Endometrial microvascular endothelial cells (primary cell): ENCODE measurements around the gene NCOA1. TPM values are rescaled to one million over a fixed set of nuclear protein-coding genes. Genes with fewer than 3 reads are reported as not detected.
"Not testable (repeated sequence)": the region's sequence is repeated elsewhere in the genome, so short reads cannot be mapped to it uniquely, and the experiment has no call there.

Source experiments
- in situ Hi-C: cut with HindIII; loops from 2 replicates; pipeline ENCODE4 v1.10.0; 2017; ENCODE audit warnings: low sequenced_read_pairs, low pct_unique_long_range_greater_than_20kb; ENCODE audit errors: inconsistent ontology term
- total RNA-seq: library from RNA; depleted of rRNA; stranded (reverse); fragments of >200 nt; gene quantifications from one replicate; pipeline ENCODE4 v1.2.3, GENCODE V29; 2015; ENCODE audit errors: inconsistent ontology term

NCOA1 gene
- total RNA-seq, 1 donor from 2014 or later = 5.3 TPM

DNA sequence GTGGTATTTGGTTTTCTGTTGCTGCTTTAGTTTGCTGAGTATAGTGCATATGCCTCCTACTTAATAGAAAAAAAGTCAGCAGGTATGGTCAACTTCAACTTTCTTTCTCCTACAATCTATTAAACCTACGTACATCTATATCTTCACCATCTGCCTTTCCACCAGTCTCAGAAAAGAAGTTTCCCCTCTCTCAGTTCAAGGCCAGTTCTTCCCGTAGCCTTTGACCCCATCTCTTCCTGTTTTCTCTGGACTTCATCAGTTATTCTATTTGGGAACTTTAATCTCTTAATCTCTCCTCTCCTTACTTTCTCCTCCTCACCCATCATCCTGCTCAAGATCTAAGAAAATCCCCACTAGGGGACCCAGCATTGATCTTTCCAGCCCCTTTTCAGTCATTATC is 296.5 kb downstream of the NCOA1 start:
- in situ Hi-C loops = no loop called here

- in situ Hi-C loops = no loop called here
Observed at GRCh38 chr2:24788816-24789215, 297.8 kb downstream of the NCOA1 start.

DNA sequence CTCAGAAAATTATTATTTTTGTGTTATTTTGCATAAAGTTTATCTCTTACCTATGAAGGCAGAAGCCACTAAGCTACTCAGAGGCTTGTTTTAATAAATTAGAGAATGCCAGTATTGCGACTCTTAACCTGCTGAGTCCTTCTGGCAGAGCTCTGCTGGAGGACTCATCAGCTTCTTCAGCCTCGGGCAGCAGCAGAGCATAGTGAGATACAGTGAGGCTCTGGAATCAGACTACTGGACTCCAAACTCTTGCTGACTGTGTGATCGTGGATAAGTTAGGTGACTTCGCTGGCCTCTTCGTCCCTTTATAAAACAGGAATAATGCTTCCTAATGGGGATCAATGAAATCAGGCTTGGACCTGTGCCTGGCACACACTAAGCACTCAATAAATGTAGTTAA is 300.4 kb downstream of the NCOA1 start:
- in situ Hi-C loops = no loop called here

DNA sequence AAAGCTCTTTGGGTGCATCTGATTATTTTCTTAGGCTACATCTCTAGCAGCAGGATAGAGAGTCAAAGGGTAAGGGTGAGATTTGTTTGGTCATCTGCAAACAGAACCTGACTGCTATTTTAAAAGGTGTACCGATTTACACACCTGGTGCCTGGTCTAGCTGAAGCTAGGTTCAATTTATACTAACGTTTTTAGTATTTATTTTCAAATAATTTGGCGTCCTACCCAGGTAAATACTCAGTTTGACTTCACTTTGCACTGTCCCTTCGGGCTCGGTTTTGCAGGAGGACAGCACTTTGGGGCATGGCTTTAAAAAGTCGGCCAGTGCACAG is 301.5 kb downstream of the NCOA1 start:
- in situ Hi-C loops = no loop called here

DNA sequence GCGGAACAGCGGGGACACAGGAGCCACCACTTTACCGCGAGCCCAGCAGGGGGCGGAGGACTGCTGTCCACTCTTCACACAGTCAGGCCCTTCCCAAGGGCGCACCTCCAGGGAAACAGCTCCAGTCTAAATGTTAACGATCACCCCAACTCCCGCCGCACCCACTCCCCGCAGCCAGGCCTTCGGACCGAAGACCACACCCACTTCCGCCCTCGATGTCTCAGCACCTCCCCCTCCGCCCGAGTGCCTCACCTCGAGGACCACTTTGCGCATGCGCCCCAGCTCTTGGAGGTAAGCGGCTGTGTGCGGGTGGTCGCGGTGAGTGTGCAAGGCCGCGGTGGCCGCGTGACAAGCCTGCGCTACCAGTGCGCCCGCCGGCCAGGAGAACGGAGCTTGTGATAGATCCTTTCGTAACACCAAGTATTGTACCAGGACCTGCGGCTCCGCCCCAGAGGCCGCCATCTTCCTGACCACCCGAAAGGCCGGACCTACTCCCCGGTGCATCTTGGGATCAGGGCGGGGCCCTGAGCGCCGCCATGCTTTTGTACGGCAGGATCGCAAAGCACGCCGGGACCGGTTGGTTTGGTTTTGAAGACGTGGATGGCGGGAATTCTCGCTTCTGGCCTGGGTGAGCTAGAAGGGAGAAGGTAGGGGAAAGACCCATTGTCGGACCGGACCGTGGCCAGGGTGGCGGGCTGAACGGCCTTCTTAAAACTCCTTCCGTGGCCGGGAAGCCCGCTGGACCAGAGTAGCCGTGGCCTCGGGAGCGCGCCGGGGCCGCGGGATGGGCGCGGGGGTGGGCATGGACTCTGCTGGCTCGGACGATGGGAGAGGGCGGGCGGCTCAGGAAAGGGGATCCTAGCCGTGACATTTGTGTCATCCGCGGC is 302.1 kb downstream of the NCOA1 start, which contains the start of the genes CENPO and PTRHD1:
TSS of gene CENPO (plus strand) at position 552 of the 887 bp plus-strand sequence. CDS start 495 bp downstream, outside the sequence.
TSS of gene PTRHD1 (minus strand) at position 518 of the 887 bp plus-strand sequence. CDS start at position 504, 14 bp downstream.
- in situ Hi-C loops = no loop called here

DNA sequence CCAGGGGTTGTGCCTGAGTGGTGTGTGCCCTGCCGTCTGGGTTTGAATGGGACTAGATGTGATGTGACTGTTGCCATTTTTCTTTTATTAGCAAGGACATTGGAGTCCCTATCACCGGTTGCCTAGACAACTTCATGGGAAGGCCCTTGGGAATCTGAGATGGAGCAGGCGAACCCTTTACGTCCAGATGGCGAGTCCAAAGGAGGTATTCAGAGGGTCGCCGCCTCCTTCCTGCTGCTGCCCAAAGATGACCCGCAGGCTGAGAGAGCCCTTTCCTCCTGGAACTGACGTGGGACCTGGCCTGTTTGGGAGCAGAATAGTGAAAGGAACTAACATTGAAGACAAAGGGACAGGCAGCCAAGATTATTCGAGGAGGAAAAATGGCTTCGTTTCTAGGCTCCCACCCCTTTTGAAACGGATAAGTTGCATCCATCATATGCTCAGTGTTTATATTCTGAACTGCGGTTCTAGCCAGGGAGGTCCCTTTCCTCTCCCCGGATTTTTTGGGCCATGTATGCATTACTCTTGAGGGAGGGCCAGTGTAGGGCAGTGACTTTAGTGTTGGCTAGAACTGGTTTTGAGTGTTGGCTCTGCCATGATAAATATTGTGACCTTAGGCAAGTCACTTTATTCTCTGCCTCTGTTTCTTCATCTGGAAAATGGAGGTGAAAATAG is 302.8 kb downstream of the NCOA1 start:
- in situ Hi-C loops = no loop called here

GRCh38 chr2:24797644-24798043 is 306.6 kb downstream of the NCOA1 start:
- in situ Hi-C loops = no loop called here

DNA sequence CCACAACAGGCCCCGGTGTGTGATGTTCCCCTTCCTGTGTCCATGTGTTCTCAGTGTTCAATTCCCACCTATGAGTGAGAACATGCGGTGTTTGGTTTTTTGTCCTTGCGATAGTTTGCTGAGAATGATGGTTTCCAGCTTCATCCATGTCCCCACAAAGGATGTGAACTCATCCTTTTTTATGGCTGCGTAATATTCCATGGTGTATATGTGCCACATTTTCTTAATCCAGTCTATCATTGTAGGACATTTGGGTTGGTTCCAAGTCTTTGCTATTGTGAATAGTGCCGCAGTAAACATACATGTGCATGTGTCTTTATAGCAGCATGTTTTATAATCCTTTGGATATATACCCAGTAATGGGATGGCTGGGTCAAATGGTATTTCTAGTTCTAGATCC is 309.4 kb downstream of the NCOA1 start:
- in situ Hi-C loops = not testable (repeated sequence)

- in situ Hi-C loops = not testable (repeated sequence)
Observed at GRCh38 chr2:24805811-24806660, 315.0 kb downstream of the NCOA1 start.

GRCh38 chr2:24806661-24807036 is 315.6 kb downstream of the NCOA1 start:
- in situ Hi-C loops = no loop called here

DNA sequence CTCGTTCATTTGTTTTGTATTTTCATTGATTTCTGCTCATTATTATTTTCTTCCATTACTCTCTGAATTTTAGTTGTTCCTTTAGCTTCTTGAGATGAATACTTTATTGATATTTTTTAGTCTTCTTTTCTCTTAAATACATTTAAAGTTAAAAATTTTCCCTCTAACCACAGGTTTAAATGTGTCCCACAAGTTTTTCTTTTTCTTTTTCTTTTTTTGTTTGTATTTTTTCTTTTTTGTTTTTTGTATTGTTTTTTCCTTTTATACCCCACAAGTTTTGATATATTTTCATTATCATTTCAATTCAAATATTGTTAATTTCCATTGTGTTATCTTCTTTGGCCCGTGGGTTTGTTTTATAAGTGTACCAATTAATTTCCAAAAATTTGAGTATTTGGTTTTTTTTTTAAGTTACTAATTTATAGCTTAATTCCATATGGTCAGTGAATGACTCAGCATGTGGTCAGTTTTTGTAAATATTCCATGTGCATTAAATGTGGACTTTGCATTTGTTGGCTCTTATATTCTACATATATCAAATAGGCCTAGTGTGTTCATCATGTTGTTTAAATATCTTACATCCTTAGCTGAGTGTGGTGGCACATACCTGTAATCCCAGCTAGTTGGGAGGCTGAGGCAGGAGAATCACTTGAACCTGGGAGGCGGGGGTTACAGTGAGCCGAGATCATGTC is 318.4 kb downstream of the NCOA1 start:
- in situ Hi-C loops = no loop called here

- in situ Hi-C loops = no loop called here
Observed at GRCh38 chr2:24813691-24814137, 322.7 kb downstream of the NCOA1 start.

- in situ Hi-C loops = no loop called here
Observed at GRCh38 chr2:24814516-24814915, 323.5 kb downstream of the NCOA1 start.

DNA sequence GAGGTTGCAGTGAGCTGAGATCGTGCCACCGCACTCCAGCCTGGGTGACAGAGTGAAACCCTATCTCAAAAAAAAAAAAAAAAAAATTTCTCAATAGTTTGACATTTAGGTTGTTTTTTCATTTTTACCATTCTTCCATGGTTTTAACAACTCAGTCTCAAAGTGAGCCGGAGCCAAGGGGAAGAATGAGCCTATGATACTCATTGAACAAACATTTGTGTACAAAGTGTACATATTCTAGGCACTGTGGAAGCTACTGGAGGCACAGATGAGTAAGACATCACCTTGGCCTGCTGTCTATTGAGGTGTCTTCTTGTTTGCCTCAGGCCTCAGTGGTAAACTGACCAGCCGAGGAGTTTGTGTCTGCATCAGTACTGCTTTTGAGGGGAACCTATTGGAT is 324.1 kb downstream of the NCOA1 start:
- in situ Hi-C loops = no loop called here

GRCh38 chr2:24816404-24816803 is 325.4 kb downstream of the NCOA1 start:
- in situ Hi-C loops = no loop called here

GRCh38 chr2:24816884-24817283 is 325.8 kb downstream of the NCOA1 start:
- in situ Hi-C loops = no loop called here

DNA sequence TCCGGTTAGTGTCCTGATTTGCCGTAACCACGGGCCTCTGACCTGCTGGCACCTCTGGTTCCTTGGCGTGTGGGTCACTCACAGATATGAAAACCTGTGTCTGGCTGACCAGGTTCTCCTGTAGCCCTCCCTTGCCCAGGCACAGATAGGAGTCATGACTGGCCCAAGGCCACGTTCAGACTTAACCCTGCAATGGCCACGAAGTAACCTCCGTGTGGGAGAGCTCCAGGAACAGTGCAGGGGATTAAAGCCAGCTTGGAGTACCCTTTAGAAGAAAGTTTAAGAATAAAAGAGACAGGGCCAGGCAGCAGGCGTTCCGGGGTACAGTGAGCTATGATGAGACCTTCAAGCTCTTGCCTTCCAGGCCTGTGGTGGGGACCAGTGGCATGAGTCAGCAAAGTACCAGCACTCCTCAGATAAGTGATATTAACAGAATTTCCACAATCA is 327.7 kb downstream of the NCOA1 start:
- in situ Hi-C loops = no loop called here

- in situ Hi-C loops = no loop called here
Observed at GRCh38 chr2:24819442-24820174, 328.6 kb downstream of the NCOA1 start.
